GM10248 (cell line): ENCODE measurements around the gene ANTKMT.
A peak's percentile ranks its signal among the peaks of the same experiment; 100 is the strongest.

ENCODE experiments used
- CTCF ChIA-PET: fragments of 300-600 bp; sonication (Branson Sonifier 250); formaldehyde crosslinking; extraction: SDS; loops from one replicate; lab custom pipeline; 2021; ENCODE audit warnings: antibody characterized with exemption; lab: Yijun Ruan, JAX
- POLR2A ChIA-PET: fragments of 350-650 bp; sonication (Branson Sonifier 250); formaldehyde crosslinking; extraction: SDS; loops from one replicate; lab custom pipeline; 2020; ENCODE audit warnings: antibody characterized with exemption; lab: Yijun Ruan, JAX
- DNase-seq: peaks from one replicate; pipeline ENCODE4 v3.0.0; 2012; ENCODE audit errors: extremely low spot score
- CTCF ChIP-seq: IDR thresholded peaks from 2 replicates; pipeline ENCODE4 v1.5.1; 2012; ENCODE audit warnings: mild to moderate bottlenecking, low read depth; ENCODE audit errors: extremely low read depth, missing control alignments, control extremely low read depth

The ANTKMT gene

DNA sequence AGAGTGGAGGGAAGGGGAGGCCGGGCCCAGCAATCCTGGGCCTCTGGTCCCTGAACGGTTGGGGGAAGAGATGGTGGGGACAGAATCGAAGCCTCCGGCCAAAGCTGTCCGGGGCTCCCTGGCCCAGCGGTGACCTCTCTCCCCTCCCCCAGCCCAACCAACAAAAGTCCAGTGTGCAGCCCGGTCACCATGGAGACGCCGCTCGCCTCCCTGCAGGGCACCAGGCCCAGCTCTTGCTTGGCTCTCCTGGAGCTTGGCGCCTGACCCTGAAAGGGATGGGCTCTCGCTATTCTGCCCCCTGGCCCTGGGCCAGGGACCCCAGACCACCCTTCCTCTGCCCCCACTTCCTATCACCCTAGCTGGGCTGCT lies 4.8 kb upstream of the ANTKMT start:
- no peak for DNase-seq
- ChIA-PET POLR2A (interaction anchor here (1.8 kb wide), 1 partner anchor 72 kb away, joined by 5 read pairs; the partner anchor contains the start of genes CHTF18 and RPUSD1), CTCF (interaction anchor here (0.7 to 8.3 kb wide), 7 partner anchors 9 to 387 kb away, joined by 3 to 169 read pairs (median 5); partner anchors contain the start of genes CCDC78, CHTF18, HAGHL and RPUSD1)
- no peak for TF ChIP-seq CTCF

GRCh38 chr16:716768-717325 lies 4.1 kb upstream of the ANTKMT start:
- no peak for TF ChIP-seq CTCF
- DNase-seq = no peak
- ChIA-PET POLR2A (no interaction called here), CTCF (interaction anchor here (1.5 to 8.3 kb wide), 4 partner anchors 9 to 325 kb away, joined by 3 to 169 read pairs (median 10); partner anchors contain the start of genes CCDC78, CHTF18, HAGHL and RPUSD1)

GRCh38 chr16:717450-718245 lies 3.3 kb upstream of the ANTKMT start:
- DNase-seq = no peak
- no peak for TF ChIP-seq CTCF
- CTCF ChIA-PET = interaction anchor here (2.7 to 8.3 kb wide), 2 partner anchors 19 to 67 kb away, joined by 9 to 169 read pairs; partner anchors contain the start of genes CHTF18 and RPUSD1
- POLR2A ChIA-PET = no interaction called here

DNA sequence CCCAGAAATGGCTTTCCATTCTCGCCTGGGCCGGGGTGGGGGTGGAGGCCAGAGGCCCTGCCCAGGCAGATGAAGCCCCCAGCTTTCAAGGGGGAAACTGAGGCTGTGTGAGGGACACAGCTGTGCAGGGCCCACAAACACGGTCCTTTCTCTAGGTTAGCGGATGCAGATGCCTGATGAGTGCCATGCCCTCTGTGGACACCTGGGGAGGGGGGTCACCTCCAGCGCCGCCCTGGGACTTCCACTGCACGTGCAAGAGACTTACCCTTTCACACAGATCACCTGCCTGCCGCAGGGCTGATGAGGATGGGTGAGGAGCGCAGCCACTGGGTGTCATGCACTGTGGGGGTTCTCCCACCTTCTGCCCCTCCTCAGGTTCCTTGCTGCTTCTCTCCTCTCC lies 2.6 kb upstream of the ANTKMT start:
- ChIA-PET POLR2A (no interaction called here), CTCF (no interaction called here)
- DNase-seq = no peak
- TF ChIP-seq CTCF = no peak

GRCh38 chr16:718922-719321 lies 2.0 kb upstream of the ANTKMT start:
- POLR2A ChIA-PET = no interaction called here
- CTCF ChIA-PET = interaction anchor here (1.4 to 3.8 kb wide), 5 partner anchors 15 to 66 kb away, joined by 3 to 31 read pairs (median 7); no protein-coding TSS in a partner anchor
- TF ChIP-seq CTCF = no peak

DNA sequence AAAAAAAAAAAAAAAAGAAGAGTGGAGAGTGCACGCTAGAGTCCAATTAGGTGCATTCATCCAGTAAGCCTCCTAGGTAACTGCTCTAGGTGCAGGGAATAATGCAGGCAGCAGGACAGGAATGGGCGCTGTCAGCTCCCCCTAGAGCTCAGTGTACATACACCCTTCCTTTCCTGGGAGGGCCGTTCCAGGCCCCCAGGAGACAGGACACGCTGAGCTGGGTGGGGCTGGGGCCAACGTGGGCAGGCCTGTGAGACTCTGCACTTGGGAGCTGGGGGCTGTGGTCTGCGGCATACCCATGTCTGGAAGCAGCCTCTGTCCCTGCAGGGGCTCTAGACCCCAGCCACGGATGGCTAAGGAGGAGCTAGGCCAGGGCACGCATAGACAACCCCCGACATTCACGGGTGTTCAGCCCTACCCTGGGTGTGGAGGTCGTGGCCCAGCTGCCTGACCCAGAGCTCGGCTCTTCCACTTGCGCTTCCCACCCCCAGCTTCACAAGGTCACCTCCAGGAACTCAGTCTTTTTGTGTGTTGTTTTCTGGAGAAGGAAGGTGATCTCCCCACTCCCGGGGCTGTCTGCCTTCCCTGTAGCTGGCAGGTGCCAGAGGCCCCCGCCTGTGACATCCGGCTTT lies 1.0 kb upstream of the ANTKMT start:
- CTCF ChIA-PET = interaction anchor here (0.8 to 8.0 kb wide), 14 partner anchors 8 to 384 kb away, joined by 3 to 59 read pairs (median 5); partner anchors contain the start of genes CIAO3 and MSLN
- no peak for DNase-seq
- peak; percentile 28 for TF ChIP-seq CTCF
- POLR2A ChIA-PET = no interaction called here

More at GRCh38 chr16:718922-719321, 2.0 kb upstream of the ANTKMT start:
- DNase-seq = no peak
